ENCODE results near the gene PRUNE1.

The PRUNE1 gene

GRCh38 chr1:150981177-150981804 lies 27.0 kb upstream of the PRUNE1 start:
- Histone ChIP-seq H3K4me1 (ENCODE audit: control insufficient read depth, insufficient read depth, low read length) (peaks cover 18% of the 10 kb centered on the region), H3K27me3 (replicated peaks; ENCODE audit: control insufficient read depth, insufficient read depth, low read length) (no peaks in the 10 kb centered on the region), H3K36me3 (ENCODE audit: control insufficient read depth, insufficient read depth, low read length, severe bottlenecking) (no peaks in the 10 kb centered on the region), H3K4me3 (ENCODE audit: low read length) (no peak overlapping the region), H3K9ac (ENCODE audit: low read length) (no peak overlapping the region), H3K9me3 (ENCODE audit: control insufficient read depth, low read length) (no peaks in the 10 kb centered on the region)
- DNase-seq (ENCODE audit: low read depth), result no peak

GRCh38 chr1:150981805-150982712 lies 26.2 kb upstream of the PRUNE1 start, which contains the start of gene ANXA9:
ANXA9 (plus strand) TSS chr1:150982292; CDS start chr1:150983106, 814 bp downstream.
- Histone ChIP-seq H3K9me3 (ENCODE audit: control insufficient read depth, low read length) (no peaks in the 10 kb centered on the region), H3K27me3 (replicated peaks; ENCODE audit: control insufficient read depth, insufficient read depth, low read length) (no peaks in the 10 kb centered on the region), H3K4me1 (ENCODE audit: control insufficient read depth, insufficient read depth, low read length) (peaks cover 18% of the 10 kb centered on the region), H3K4me3 (ENCODE audit: low read length) (no peak within 1 kb of the TSS), H3K9ac (ENCODE audit: low read length) (no peak within 1 kb of the TSS), H3K36me3 (ENCODE audit: control insufficient read depth, insufficient read depth, low read length, severe bottlenecking) (no peaks in the 10 kb centered on the region)
- DNase-seq (ENCODE audit: low read depth), result no peak

GRCh38 chr1:150985179-150985825 lies 22.9 kb upstream of the PRUNE1 start:
- Histone ChIP-seq H3K4me3 (ENCODE audit: low read length) (no peak overlapping the region), H3K27me3 (replicated peaks; ENCODE audit: control insufficient read depth, insufficient read depth, low read length) (no peaks in the 10 kb centered on the region), H3K9ac (ENCODE audit: low read length) (no peak overlapping the region), H3K9me3 (ENCODE audit: control insufficient read depth, low read length) (no peaks in the 10 kb centered on the region), H3K36me3 (ENCODE audit: control insufficient read depth, insufficient read depth, low read length, severe bottlenecking) (no peaks in the 10 kb centered on the region), H3K4me1 (ENCODE audit: control insufficient read depth, insufficient read depth, low read length) (peaks cover 8% of the 10 kb centered on the region)
- no peak for DNase-seq (ENCODE audit: low read depth)

- no peak overlapping the region for H3K9ac ChIP-seq (ENCODE audit: low read length)
- H3K9me3 ChIP-seq (ENCODE audit: control insufficient read depth, low read length), result no peaks in the 10 kb centered on the region
- no peak for DNase-seq (ENCODE audit: low read depth)
- no peaks in the 10 kb centered on the region for H3K4me1 ChIP-seq (ENCODE audit: control insufficient read depth, insufficient read depth, low read length)
- H3K4me3 ChIP-seq (ENCODE audit: low read length), result no peak overlapping the region
- no peaks in the 10 kb centered on the region for H3K27me3 ChIP-seq (replicated peaks; ENCODE audit: control insufficient read depth, insufficient read depth, low read length)
- no peaks in the 10 kb centered on the region for H3K36me3 ChIP-seq (ENCODE audit: control insufficient read depth, insufficient read depth, low read length, severe bottlenecking)
These were observed 20.3 kb upstream of the PRUNE1 start for GRCh38 chr1:150987924-150988323.

GRCh38 chr1:150992626-150993025 lies 15.6 kb upstream of the PRUNE1 start:
- no peaks in the 10 kb centered on the region for H3K9me3 ChIP-seq (ENCODE audit: control insufficient read depth, low read length)
- H3K4me3 ChIP-seq (ENCODE audit: low read length), result no peak overlapping the region
- peaks cover 10% of the 10 kb centered on the region for H3K36me3 ChIP-seq (ENCODE audit: control insufficient read depth, insufficient read depth, low read length, severe bottlenecking)
- no peak for DNase-seq (ENCODE audit: low read depth)
- H3K27me3 ChIP-seq (replicated peaks; ENCODE audit: control insufficient read depth, insufficient read depth, low read length), result no peaks in the 10 kb centered on the region
- peaks cover 13% of the 10 kb centered on the region for H3K4me1 ChIP-seq (ENCODE audit: control insufficient read depth, insufficient read depth, low read length)
- no peak overlapping the region for H3K9ac ChIP-seq (ENCODE audit: low read length)

- Histone ChIP-seq H3K9me3 (ENCODE audit: control insufficient read depth, low read length) (no peaks in the 10 kb centered on the region), H3K27me3 (replicated peaks; ENCODE audit: control insufficient read depth, insufficient read depth, low read length) (no peaks in the 10 kb centered on the region), H3K4me1 (ENCODE audit: control insufficient read depth, insufficient read depth, low read length) (peaks cover 13% of the 10 kb centered on the region), H3K9ac (ENCODE audit: low read length) (no peak overlapping the region), H3K36me3 (ENCODE audit: control insufficient read depth, insufficient read depth, low read length, severe bottlenecking) (peaks cover 24% of the 10 kb centered on the region), H3K4me3 (ENCODE audit: low read length) (no peak overlapping the region)
- no peak for DNase-seq (ENCODE audit: low read depth)
These were observed 14.0 kb upstream of the PRUNE1 start for GRCh38 chr1:150994248-150994647.

- no peak for DNase-seq (ENCODE audit: low read depth)
- peak overlapping the region; percentile 61 for H3K4me3 ChIP-seq (ENCODE audit: low read length)
- H3K36me3 ChIP-seq (ENCODE audit: control insufficient read depth, insufficient read depth, low read length, severe bottlenecking), result peaks cover 31% of the 10 kb centered on the region
- no peaks in the 10 kb centered on the region for H3K9me3 ChIP-seq (ENCODE audit: control insufficient read depth, low read length)
- H3K27me3 ChIP-seq (replicated peaks; ENCODE audit: control insufficient read depth, insufficient read depth, low read length), result no peaks in the 10 kb centered on the region
- H3K9ac ChIP-seq (ENCODE audit: low read length), result peak overlapping the region; percentile 62
- peaks cover 13% of the 10 kb centered on the region for H3K4me1 ChIP-seq (ENCODE audit: control insufficient read depth, insufficient read depth, low read length)
These were observed 12.8 kb upstream of the PRUNE1 start for GRCh38 chr1:150995460-150995859.

- H3K27me3 ChIP-seq (replicated peaks; ENCODE audit: control insufficient read depth, insufficient read depth, low read length), result no peaks in the 10 kb centered on the region
- peak overlapping the region; percentile 62 for H3K9ac ChIP-seq (ENCODE audit: low read length)
- DNase-seq (ENCODE audit: low read depth), result peak; percentile 73
- H3K4me1 ChIP-seq (ENCODE audit: control insufficient read depth, insufficient read depth, low read length), result peaks cover 13% of the 10 kb centered on the region
- H3K36me3 ChIP-seq (ENCODE audit: control insufficient read depth, insufficient read depth, low read length, severe bottlenecking), result peaks cover 31% of the 10 kb centered on the region
- peak overlapping the region; percentile 61 for H3K4me3 ChIP-seq (ENCODE audit: low read length)
- no peaks in the 10 kb centered on the region for H3K9me3 ChIP-seq (ENCODE audit: control insufficient read depth, low read length)
These were observed 12.4 kb upstream of the PRUNE1 start for GRCh38 chr1:150995896-150996295.

- Histone ChIP-seq H3K4me1 (ENCODE audit: control insufficient read depth, insufficient read depth, low read length) (peaks cover 13% of the 10 kb centered on the region), H3K9me3 (ENCODE audit: control insufficient read depth, low read length) (no peaks in the 10 kb centered on the region), H3K27me3 (replicated peaks; ENCODE audit: control insufficient read depth, insufficient read depth, low read length) (no peaks in the 10 kb centered on the region), H3K4me3 (ENCODE audit: low read length) (no peak overlapping the region), H3K36me3 (ENCODE audit: control insufficient read depth, insufficient read depth, low read length, severe bottlenecking) (peaks cover 40% of the 10 kb centered on the region), H3K9ac (ENCODE audit: low read length) (no peak overlapping the region)
- DNase-seq (ENCODE audit: low read depth), result no peak
These were observed 10.9 kb upstream of the PRUNE1 start for GRCh38 chr1:150997126-150997872.

GRCh38 chr1:150997949-150998348 lies 10.3 kb upstream of the PRUNE1 start:
- Histone ChIP-seq H3K27me3 (replicated peaks; ENCODE audit: control insufficient read depth, insufficient read depth, low read length) (no peaks in the 10 kb centered on the region), H3K9me3 (ENCODE audit: control insufficient read depth, low read length) (no peaks in the 10 kb centered on the region), H3K4me1 (ENCODE audit: control insufficient read depth, insufficient read depth, low read length) (peaks cover 13% of the 10 kb centered on the region), H3K9ac (ENCODE audit: low read length) (no peak overlapping the region), H3K4me3 (ENCODE audit: low read length) (no peak overlapping the region), H3K36me3 (ENCODE audit: control insufficient read depth, insufficient read depth, low read length, severe bottlenecking) (peaks cover 43% of the 10 kb centered on the region)
- no peak for DNase-seq (ENCODE audit: low read depth)

Data from adipocyte (in vitro differentiated cells).